H9 (cell line): ENCODE results near the gene FOXL1. TPM values are rescaled to one million over a fixed set of nuclear protein-coding genes. Genes with fewer than 3 reads are reported as not detected.

Source experiments
- DNase-seq: peaks from one replicate; pipeline ENCODE4 v3.0.0-alpha.2; 2017
- H2AFZ ChIP-seq: one replicate; pipeline ENCODE4 v1.6.1; 2013; ENCODE audit warnings: mild to moderate bottlenecking, low read length, control low read depth, moderate library complexity
- H2AK5ac ChIP-seq: 2 replicates; pipeline ENCODE4 v1.6.1; 2013; ENCODE audit warnings: low read length, control low read depth, mixed read lengths; ENCODE audit not compliant: insufficient read length
- H2BK120ac ChIP-seq: one replicate; pipeline ENCODE4 v1.6.1; 2013; ENCODE audit warnings: low read depth, mild to moderate bottlenecking, low read length, control low read depth, inconsistent platforms; ENCODE audit not compliant: poor library complexity, severe bottlenecking
- H2BK12ac ChIP-seq: 2 replicates; pipeline ENCODE4 v1.6.1; 2013; ENCODE audit warnings: low read length, control low read depth, mixed read lengths, low read depth; ENCODE audit not compliant: insufficient read length
- H2BK15ac ChIP-seq: 2 replicates; pipeline ENCODE4 v1.6.1; 2013; ENCODE audit warnings: low read depth, low read length, control low read depth
- H2BK20ac ChIP-seq: one replicate; pipeline ENCODE4 v1.6.1; 2013; ENCODE audit warnings: low read depth, mild to moderate bottlenecking, low read length, control low read depth, inconsistent platforms; ENCODE audit not compliant: poor library complexity, severe bottlenecking
- H2BK5ac ChIP-seq: 2 replicates; pipeline ENCODE4 v1.6.1; 2013; ENCODE audit warnings: low read length, control low read depth, mixed read lengths; ENCODE audit not compliant: insufficient read length
- H3K14ac ChIP-seq: 2 replicates; pipeline ENCODE4 v1.6.1; 2013; ENCODE audit warnings: low read length, control low read depth; ENCODE audit not compliant: insufficient read depth
- H3K18ac ChIP-seq: 2 replicates; pipeline ENCODE4 v1.6.1; 2013; ENCODE audit warnings: low read depth, mild to moderate bottlenecking, mixed read lengths, low read length, control low read depth; ENCODE audit not compliant: insufficient read length
- H3K23ac ChIP-seq: 2 replicates; pipeline ENCODE4 v1.6.1; 2013; ENCODE audit warnings: low read length, control low read depth, mixed read lengths, low read depth; ENCODE audit not compliant: insufficient read length
- H3K23me2 ChIP-seq: 2 replicates; pipeline ENCODE4 v1.6.1; 2013; ENCODE audit warnings: low read depth, mild to moderate bottlenecking, mixed read lengths, low read length, control low read depth; ENCODE audit not compliant: insufficient read length, poor library complexity, severe bottlenecking
- H3K27ac ChIP-seq: 2 replicates; pipeline ENCODE4 v1.5.1; 2013; ENCODE audit warnings: low read length, control low read depth, mixed read lengths, low read depth; ENCODE audit not compliant: insufficient read length
- H3K27me3 ChIP-seq: 2 replicates; pipeline ENCODE4 v1.6.1; 2013; ENCODE audit warnings: low read length, control low read depth, inconsistent platforms; ENCODE audit not compliant: insufficient read depth
- H3K4ac ChIP-seq: 2 replicates; pipeline ENCODE4 v1.6.1; 2013; ENCODE audit warnings: low read depth, mild to moderate bottlenecking, control low read depth, inconsistent platforms, low read length, moderate library complexity
- H3K4me1 ChIP-seq: 2 replicates; pipeline ENCODE4 v1.6.1; 2013; ENCODE audit warnings: low read length, control low read depth, inconsistent platforms; ENCODE audit not compliant: insufficient read depth
- H3K4me2 ChIP-seq: 2 replicates; pipeline ENCODE4 v1.6.1; 2013; ENCODE audit warnings: low read length, control low read depth, mixed read lengths; ENCODE audit not compliant: insufficient read length, insufficient read depth
- H3K56ac ChIP-seq: 2 replicates; pipeline ENCODE4 v1.6.1; 2013; ENCODE audit warnings: low read depth, mild to moderate bottlenecking, mixed read lengths, low read length, control low read depth; ENCODE audit not compliant: insufficient read length
- H3K79me1 ChIP-seq: 2 replicates; pipeline ENCODE4 v1.6.1; 2013; ENCODE audit warnings: low read depth, mild to moderate bottlenecking, moderate library complexity, low read length, control low read depth, inconsistent platforms; ENCODE audit not compliant: insufficient read depth, poor library complexity, severe bottlenecking
- H3K79me2 ChIP-seq: 2 replicates; pipeline ENCODE4 v1.6.1; 2013; ENCODE audit warnings: low read length, control low read depth, inconsistent platforms; ENCODE audit not compliant: insufficient read depth
- H3K9ac ChIP-seq: 2 replicates; pipeline ENCODE4 v1.6.1; 2013; ENCODE audit warnings: low read length, control low read depth, mixed read lengths; ENCODE audit not compliant: insufficient read length; ENCODE audit errors: extremely low read depth
- H3K9me3 ChIP-seq: one replicate; pipeline ENCODE4 v1.6.1; 2013; ENCODE audit warnings: low read depth, low read length, inconsistent platforms; ENCODE audit not compliant: control insufficient read depth
- H3T11ph ChIP-seq: one replicate; pipeline ENCODE4 v1.6.1; 2013; ENCODE audit warnings: mild to moderate bottlenecking, low read length, control low read depth, inconsistent platforms
- H4K20me1 ChIP-seq: one replicate; pipeline ENCODE4 v1.6.1; 2013; ENCODE audit not compliant: control insufficient read depth, insufficient read length, insufficient read depth
- H4K5ac ChIP-seq: 2 replicates; pipeline ENCODE4 v1.6.1; 2013; ENCODE audit warnings: low read depth, mild to moderate bottlenecking, mixed read lengths, low read length, control low read depth; ENCODE audit not compliant: insufficient read length
- H4K8ac ChIP-seq: replicated peaks from 2 replicates; pipeline ENCODE4 v1.6.1; 2013; ENCODE audit warnings: low read length, control low read depth, mixed read lengths, low read depth; ENCODE audit not compliant: insufficient read length
- H4K91ac ChIP-seq: 2 replicates; pipeline ENCODE4 v1.6.1; 2013; ENCODE audit warnings: low read depth, mild to moderate bottlenecking, moderate library complexity, mixed read lengths, low read length, control low read depth; ENCODE audit not compliant: insufficient read length
- H3K27ac Mint-ChIP-seq, 3 experiments: 2 replicates in 2 of 3; 3 replicates in 1 of 3; pipeline ENCODE4 v1.8.0; 2020 to 2021; ENCODE audit warnings: mixed read lengths in 3 of 3, mild to moderate bottlenecking in 1 of 3, moderate library complexity in 1 of 3
- H3K27me3 Mint-ChIP-seq: 2 replicates; pipeline ENCODE4 v1.8.0; 2021; ENCODE audit warnings: low read depth, mild to moderate bottlenecking, moderate library complexity, mixed read lengths
- H3K36me3 Mint-ChIP-seq, 3 experiments: 2 replicates in 2 of 3; 3 replicates in 1 of 3; pipeline ENCODE4 v1.8.0; 2020 to 2021; ENCODE audit warnings: low read depth in 3 of 3, mixed read lengths in 3 of 3; ENCODE audit not compliant: insufficient read depth in 1 of 3
- H3K4me1 Mint-ChIP-seq, 2 experiments: 2 replicates each; pipeline ENCODE4 v1.8.0; 2020; ENCODE audit warnings: mixed read lengths in 2 of 2
- H3K4me3 Mint-ChIP-seq, 2 experiments: 2 replicates in 1 of 2; 3 replicates in 1 of 2; pipeline ENCODE4 v1.8.0; 2020 to 2021; ENCODE audit warnings: mild to moderate bottlenecking in 2 of 2, mixed read lengths in 2 of 2, moderate library complexity in 1 of 2
- H3K9me3 Mint-ChIP-seq, 2 experiments: 2 replicates in 1 of 2; 3 replicates in 1 of 2; pipeline ENCODE4 v1.8.0; 2020; ENCODE audit warnings: mild to moderate bottlenecking in 2 of 2, mixed read lengths in 2 of 2, moderate library complexity in 1 of 2
- WGBS: extraction: QIAGEN DNeasy Blood & Tissue Kit; methylation state at CpG from one replicate; pipeline ENCODE4 v1.1.7; 2013; ENCODE audit warnings: missing lambda C conversion rate, low lambda C conversion rate, mixed read lengths; ENCODE audit not compliant: insufficient read length; ENCODE audit errors: extremely low coverage; 5-methylcytosine and 5-hydroxymethylcytosine counted together
- total RNA-seq: library from RNA; stranded (reverse); gene quantifications from 2 replicates; pipeline ENCODE4 v1.2.1, GENCODE V29; 2021
- TF ChIP-seq, protein P1 (sequence below): fragments of 200-600 bp; sonication (generic); conservative IDR thresholded peaks from 3 replicates; pipeline ENCODE4 v1.8.0; 2021; ENCODE audit warnings: antibody characterized with exemption, mild to moderate bottlenecking

FOXL1 gene
- total RNA-seq, 1 experiment from 2014 or later: 0.09 TPM

DNA sequence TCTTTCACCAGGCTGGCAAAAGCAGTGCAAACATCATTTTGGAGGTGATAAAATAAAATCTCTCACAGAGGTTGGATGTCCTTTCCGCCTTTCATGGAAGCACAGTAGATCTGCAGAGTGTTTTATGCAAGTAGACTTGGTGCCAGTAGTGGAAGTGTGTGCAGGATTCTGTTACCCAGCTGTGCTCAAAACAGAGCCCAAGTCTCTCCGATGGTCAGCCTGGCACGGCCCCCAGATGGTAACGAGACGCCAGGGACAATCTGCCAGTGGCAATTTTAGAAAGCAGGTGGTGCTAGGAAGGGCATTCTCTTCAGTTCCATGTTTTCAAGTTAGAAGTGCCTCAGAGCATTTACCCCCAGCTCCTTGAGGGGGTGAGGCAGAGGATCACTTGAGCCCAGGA is 21.8 kb upstream of the FOXL1 start:
- Histone ChIP-seq H2BK12ac (no peak overlapping the region), H2BK120ac (no peak overlapping the region), H3K9ac (no peak overlapping the region), H3K23me2 (peaks cover 6% of the 10 kb centered on the region), H4K8ac (no peak overlapping the region), H3K4me1 (no peaks in the 10 kb centered on the region), H2BK20ac (no peak overlapping the region), H3K14ac (no peak overlapping the region), H2AFZ (no peak overlapping the region), H2BK5ac (no peak overlapping the region), H3K18ac (no peak overlapping the region), H4K20me1 (no peaks in the 10 kb centered on the region), H2AK5ac (no peak overlapping the region), H3K79me2 (no peaks in the 10 kb centered on the region), H3K27ac (no peak overlapping the region), H3K23ac (no peak overlapping the region), H4K91ac (no peak overlapping the region), H3T11ph (no peak overlapping the region), H3K9me3 (no peaks in the 10 kb centered on the region), H3K56ac (no peak overlapping the region), H4K5ac (no peak overlapping the region), H3K27me3 (no peaks in the 10 kb centered on the region), H2BK15ac (no peak overlapping the region), H3K4ac (no peak overlapping the region), H3K79me1 (no peaks in the 10 kb centered on the region), H3K4me2 (no peak overlapping the region)
- H3K27ac Mint-ChIP-seq: no peak overlapping the region; a peak in 1 of 7 replicates
- H3K4me1 Mint-ChIP-seq: peaks cover 0 to 11% of the 10 kb centered on the region in 2 experiments; a peak in 2 of 4 replicates
- WGBS: no CpG with 5 or more reads among the region's 5 CpGs
- no peak for DNase-seq
- H3K4me3 Mint-ChIP-seq: no peak overlapping the region
- TF ChIP-seq, protein P1, sequence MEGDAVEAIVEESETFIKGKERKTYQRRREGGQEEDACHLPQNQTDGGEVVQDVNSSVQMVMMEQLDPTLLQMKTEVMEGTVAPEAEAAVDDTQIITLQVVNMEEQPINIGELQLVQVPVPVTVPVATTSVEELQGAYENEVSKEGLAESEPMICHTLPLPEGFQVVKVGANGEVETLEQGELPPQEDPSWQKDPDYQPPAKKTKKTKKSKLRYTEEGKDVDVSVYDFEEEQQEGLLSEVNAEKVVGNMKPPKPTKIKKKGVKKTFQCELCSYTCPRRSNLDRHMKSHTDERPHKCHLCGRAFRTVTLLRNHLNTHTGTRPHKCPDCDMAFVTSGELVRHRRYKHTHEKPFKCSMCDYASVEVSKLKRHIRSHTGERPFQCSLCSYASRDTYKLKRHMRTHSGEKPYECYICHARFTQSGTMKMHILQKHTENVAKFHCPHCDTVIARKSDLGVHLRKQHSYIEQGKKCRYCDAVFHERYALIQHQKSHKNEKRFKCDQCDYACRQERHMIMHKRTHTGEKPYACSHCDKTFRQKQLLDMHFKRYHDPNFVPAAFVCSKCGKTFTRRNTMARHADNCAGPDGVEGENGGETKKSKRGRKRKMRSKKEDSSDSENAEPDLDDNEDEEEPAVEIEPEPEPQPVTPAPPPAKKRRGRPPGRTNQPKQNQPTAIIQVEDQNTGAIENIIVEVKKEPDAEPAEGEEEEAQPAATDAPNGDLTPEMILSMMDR: no peak
- H3K36me3 Mint-ChIP-seq: no peaks in the 10 kb centered on the region
- H3K27me3 Mint-ChIP-seq: peaks cover 4% of the 10 kb centered on the region
- no peaks in the 10 kb centered on the region; a peak in 1 of 5 replicates for H3K9me3 Mint-ChIP-seq
